ENCODE results near the gene CEACAM19. TPM values are rescaled to one million over a fixed set of nuclear protein-coding genes. Genes with fewer than 3 reads are reported as not detected.

Gene CEACAM19
- total and polyA plus RNA-seq, 2 of the 13 experiments (the other 11 are each of a cell fraction or from before 2014, with no cell fraction given), result 1.3 to 4.0 TPM

DNA sequence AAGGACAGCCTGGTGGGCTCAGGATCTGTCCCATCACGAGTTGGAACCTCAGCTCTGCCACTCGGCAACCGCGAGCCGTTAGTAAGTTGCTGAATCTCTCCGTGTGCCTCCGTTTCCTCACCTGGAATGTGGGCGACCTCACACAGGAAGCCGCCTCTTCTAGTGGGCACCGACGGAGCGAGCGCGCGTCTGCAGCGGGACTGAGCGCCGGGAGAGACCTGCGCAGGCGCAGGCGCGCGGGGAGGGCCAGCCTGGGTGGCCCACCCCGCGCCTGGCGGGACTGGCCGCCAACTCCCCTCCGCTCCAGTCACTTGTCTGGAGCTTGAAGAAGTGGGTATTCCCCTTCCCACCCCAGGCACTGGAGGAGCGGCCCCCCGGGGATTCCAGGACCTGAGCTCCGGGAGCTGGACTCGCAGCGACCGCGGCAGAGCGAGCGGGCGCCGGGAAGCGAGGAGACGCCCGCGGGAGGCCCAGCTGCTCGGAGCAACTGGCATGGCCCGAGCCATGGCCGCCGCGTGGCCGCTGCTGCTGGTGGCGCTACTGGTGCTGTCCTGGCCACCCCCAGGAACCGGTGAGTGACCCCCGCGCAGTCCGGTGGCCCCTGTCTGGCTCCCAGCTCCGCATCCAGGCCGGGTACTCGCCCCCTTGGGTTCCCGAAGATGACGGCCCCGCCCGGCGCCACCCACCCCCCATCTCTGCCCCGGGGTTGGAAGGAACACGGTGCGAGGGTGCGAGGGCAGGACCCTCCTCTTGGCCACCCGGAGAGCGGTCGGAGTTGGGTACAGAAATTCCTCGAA lies 27.5 kb upstream of the CEACAM19 start, which contains the start of gene PVR (continued):
- TF ChIP-seq KDM3A (CRISPR knock-in tag; IDR thresholded peaks at IDR 0.05; ENCODE audit: low read depth) (peak; percentile 67; the same call in 1 of the 2 replicates), ZSCAN21 (CRISPR knock-in tag; IDR thresholded peaks at IDR 0.05; ENCODE audit: borderline replicate concordance) (no peak), MED13 (CRISPR knock-in tag; IDR thresholded peaks at IDR 0.05) (no peak), SUZ12 (IDR thresholded peaks at IDR 0.05; ENCODE audit: low read depth, low read length) (no peak), ZNF292 (CRISPR knock-in tag; IDR thresholded peaks at IDR 0.05; ENCODE audit: borderline replicate concordance, low read depth) (no peak; the same call in 1 of the 2 replicates), GTF3A (CRISPR knock-in tag; conservative IDR thresholded peaks at IDR 0.05) (no peak), ZSCAN12 (CRISPR knock-in tag; IDR thresholded peaks at IDR 0.05) (peak; percentile 52; the same call in 1 of the 2 replicates), ZNF34 (CRISPR knock-in tag; IDR thresholded peaks at IDR 0.05; ENCODE audit: borderline replicate concordance) (no peak), ARNT2 (CRISPR knock-in tag; IDR thresholded peaks at IDR 0.05; ENCODE audit: low read depth) (no peak), ZNF761 (CRISPR knock-in tag; conservative IDR thresholded peaks at IDR 0.05) (peak; percentile 40; the same call in 1 of the 2 replicates), RARG (CRISPR knock-in tag; IDR thresholded peaks at IDR 0.05; ENCODE audit: low read depth) (no peak), ZNF644 (CRISPR knock-in tag; IDR thresholded peaks at IDR 0.05; ENCODE audit: low read depth) (no peak), ZNF713 (CRISPR knock-in tag; IDR thresholded peaks at IDR 0.05) (no peak), KDM5A (IDR thresholded peaks at IDR 0.05; ENCODE audit: borderline replicate concordance, low read length) (no peak), ZNF776 (CRISPR knock-in tag; IDR thresholded peaks at IDR 0.05) (no peak)
- TF ChIP-seq, protein P1, sequence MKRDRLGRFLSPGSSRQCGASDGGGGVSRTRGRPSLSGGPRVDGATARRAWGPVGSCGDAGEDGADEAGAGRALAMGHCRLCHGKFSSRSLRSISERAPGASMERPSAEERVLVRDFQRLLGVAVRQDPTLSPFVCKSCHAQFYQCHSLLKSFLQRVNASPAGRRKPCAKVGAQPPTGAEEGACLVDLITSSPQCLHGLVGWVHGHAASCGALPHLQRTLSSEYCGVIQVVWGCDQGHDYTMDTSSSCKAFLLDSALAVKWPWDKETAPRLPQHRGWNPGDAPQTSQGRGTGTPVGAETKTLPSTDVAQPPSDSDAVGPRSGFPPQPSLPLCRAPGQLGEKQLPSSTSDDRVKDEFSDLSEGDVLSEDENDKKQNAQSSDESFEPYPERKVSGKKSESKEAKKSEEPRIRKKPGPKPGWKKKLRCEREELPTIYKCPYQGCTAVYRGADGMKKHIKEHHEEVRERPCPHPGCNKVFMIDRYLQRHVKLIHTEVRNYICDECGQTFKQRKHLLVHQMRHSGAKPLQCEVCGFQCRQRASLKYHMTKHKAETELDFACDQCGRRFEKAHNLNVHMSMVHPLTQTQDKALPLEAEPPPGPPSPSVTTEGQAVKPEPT (CRISPR knock-in tag; IDR thresholded peaks at IDR 0.05; ENCODE audit: low read depth), result peak; percentile 34; the same call in 1 of the 2 replicates
- TF ChIP-seq, protein P2, sequence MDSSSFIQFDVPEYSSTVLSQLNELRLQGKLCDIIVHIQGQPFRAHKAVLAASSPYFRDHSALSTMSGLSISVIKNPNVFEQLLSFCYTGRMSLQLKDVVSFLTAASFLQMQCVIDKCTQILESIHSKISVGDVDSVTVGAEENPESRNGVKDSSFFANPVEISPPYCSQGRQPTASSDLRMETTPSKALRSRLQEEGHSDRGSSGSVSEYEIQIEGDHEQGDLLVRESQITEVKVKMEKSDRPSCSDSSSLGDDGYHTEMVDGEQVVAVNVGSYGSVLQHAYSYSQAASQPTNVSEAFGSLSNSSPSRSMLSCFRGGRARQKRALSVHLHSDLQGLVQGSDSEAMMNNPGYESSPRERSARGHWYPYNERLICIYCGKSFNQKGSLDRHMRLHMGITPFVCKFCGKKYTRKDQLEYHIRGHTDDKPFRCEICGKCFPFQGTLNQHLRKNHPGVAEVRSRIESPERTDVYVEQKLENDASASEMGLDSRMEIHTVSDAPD (CRISPR knock-in tag; IDR thresholded peaks at IDR 0.05), result no peak
- TF ChIP-seq, protein P3, sequence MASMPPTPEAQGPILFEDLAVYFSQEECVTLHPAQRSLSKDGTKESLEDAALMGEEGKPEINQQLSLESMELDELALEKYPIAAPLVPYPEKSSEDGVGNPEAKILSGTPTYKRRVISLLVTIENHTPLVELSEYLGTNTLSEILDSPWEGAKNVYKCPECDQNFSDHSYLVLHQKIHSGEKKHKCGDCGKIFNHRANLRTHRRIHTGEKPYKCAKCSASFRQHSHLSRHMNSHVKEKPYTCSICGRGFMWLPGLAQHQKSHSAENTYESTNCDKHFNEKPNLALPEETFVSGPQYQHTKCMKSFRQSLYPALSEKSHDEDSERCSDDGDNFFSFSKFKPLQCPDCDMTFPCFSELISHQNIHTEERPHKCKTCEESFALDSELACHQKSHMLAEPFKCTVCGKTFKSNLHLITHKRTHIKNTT (CRISPR knock-in tag; IDR thresholded peaks at IDR 0.05), result no peak
- TF ChIP-seq, protein P4, sequence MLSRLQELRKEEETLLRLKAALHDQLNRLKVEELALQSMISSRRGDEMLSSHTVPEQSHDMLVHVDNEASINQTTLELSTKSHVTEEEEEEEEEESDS (CRISPR knock-in tag; IDR thresholded peaks at IDR 0.05; ENCODE audit: borderline replicate concordance), result peak; percentile 54; the same call in 1 of the 2 replicates
- TF ChIP-seq, protein P5, sequence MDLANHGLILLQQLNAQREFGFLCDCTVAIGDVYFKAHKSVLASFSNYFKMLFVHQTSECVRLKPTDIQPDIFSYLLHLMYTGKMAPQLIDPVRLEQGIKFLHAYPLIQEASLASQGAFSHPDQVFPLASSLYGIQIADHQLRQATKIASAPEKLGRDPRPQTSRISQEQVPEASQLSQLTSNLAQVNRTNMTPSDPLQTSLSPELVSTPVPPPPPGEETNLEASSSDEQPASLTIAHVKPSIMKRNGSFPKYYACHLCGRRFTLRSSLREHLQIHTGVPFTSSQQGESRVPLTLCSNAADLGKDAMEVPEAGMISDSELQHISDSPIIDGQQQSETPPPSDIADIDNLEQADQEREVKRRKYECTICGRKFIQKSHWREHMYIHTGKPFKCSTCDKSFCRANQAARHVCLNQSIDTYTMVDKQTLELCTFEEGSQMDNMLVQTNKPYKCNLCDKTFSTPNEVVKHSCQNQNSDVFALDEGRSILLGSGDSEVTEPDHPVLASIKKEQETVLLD (CRISPR knock-in tag; IDR thresholded peaks at IDR 0.05; ENCODE audit: low read depth), result no peak
- TF ChIP-seq, protein P6, sequence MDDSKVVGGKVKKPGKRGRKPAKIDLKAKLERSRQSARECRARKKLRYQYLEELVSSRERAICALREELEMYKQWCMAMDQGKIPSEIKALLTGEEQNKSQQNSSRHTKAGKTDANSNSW (CRISPR knock-in tag; IDR thresholded peaks at IDR 0.05; ENCODE audit: borderline replicate concordance), result no peak; the same call in 1 of the 2 replicates
- TF ChIP-seq, protein P7, sequence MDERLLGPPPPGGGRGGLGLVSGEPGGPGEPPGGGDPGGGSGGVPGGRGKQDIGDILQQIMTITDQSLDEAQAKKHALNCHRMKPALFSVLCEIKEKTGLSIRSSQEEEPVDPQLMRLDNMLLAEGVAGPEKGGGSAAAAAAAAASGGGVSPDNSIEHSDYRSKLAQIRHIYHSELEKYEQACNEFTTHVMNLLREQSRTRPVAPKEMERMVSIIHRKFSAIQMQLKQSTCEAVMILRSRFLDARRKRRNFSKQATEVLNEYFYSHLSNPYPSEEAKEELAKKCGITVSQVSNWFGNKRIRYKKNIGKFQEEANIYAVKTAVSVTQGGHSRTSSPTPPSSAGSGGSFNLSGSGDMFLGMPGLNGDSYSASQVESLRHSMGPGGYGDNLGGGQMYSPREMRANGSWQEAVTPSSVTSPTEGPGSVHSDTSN (CRISPR knock-in tag; IDR thresholded peaks at IDR 0.05), result no peak
